Measurements from ENCODE around the gene CKAP5.

- TF ChIP-seq, protein P1, sequence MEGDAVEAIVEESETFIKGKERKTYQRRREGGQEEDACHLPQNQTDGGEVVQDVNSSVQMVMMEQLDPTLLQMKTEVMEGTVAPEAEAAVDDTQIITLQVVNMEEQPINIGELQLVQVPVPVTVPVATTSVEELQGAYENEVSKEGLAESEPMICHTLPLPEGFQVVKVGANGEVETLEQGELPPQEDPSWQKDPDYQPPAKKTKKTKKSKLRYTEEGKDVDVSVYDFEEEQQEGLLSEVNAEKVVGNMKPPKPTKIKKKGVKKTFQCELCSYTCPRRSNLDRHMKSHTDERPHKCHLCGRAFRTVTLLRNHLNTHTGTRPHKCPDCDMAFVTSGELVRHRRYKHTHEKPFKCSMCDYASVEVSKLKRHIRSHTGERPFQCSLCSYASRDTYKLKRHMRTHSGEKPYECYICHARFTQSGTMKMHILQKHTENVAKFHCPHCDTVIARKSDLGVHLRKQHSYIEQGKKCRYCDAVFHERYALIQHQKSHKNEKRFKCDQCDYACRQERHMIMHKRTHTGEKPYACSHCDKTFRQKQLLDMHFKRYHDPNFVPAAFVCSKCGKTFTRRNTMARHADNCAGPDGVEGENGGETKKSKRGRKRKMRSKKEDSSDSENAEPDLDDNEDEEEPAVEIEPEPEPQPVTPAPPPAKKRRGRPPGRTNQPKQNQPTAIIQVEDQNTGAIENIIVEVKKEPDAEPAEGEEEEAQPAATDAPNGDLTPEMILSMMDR (conservative IDR thresholded peaks at IDR 0.05; ENCODE audit: low read depth in 2 of 2) = no peak
- TF ChIP-seq EZH2 (IDR thresholded peaks at IDR 0.05; ENCODE audit: low read depth, unreplicated experiment) (no peak), POLR2AphosphoS5 (IDR thresholded peaks at IDR 0.05; ENCODE audit: low read depth) (no peak), EZH2phosphoT487 (IDR thresholded peaks at IDR 0.05; ENCODE audit: unreplicated experiment) (no peak), CREB1 (CRISPR knock-in tag; IDR thresholded peaks at IDR 0.05; ENCODE audit: low read depth) (no peak), REST (IDR thresholded peaks at IDR 0.05; ENCODE audit: unreplicated experiment) (no peak), ZNF331 (CRISPR knock-in tag; IDR thresholded peaks at IDR 0.05; ENCODE audit: low read depth) (no peak), STAT1 (IDR thresholded peaks at IDR 0.05; ENCODE audit: unreplicated experiment) (no peak), ETS1 (IDR thresholded peaks at IDR 0.05) (no peak), NANOG (IDR thresholded peaks at IDR 0.05; ENCODE audit: borderline replicate concordance) (no peak), ZNF462 (CRISPR knock-in tag; IDR thresholded peaks at IDR 0.05) (no peak), JUNB (IDR thresholded peaks at IDR 0.05; ENCODE audit: unreplicated experiment) (no peak), ZNF114 (CRISPR knock-in tag; IDR thresholded peaks at IDR 0.05) (no peak)
Measured at GRCh38 chr11:46857666-46858065, 11.6 kb upstream of the CKAP5 start.

Data from GM23338 (cell line).